GM19351 (cell line): ENCODE measurements around the gene C5orf58.

Source experiments
- ATAC-seq: cut with Tn5 transposase; IDR thresholded peaks from one replicate; pipeline ENCODE4 v1.9.1; 2021; ENCODE audit warnings: mild to moderate bottlenecking, moderate library complexity; ENCODE audit not compliant: unreplicated experiment

The C5orf58 gene, protein sequence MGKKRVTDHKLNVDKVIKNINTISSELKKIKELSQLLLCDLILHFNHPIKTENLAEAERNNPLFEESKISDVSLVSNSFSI

DNA sequence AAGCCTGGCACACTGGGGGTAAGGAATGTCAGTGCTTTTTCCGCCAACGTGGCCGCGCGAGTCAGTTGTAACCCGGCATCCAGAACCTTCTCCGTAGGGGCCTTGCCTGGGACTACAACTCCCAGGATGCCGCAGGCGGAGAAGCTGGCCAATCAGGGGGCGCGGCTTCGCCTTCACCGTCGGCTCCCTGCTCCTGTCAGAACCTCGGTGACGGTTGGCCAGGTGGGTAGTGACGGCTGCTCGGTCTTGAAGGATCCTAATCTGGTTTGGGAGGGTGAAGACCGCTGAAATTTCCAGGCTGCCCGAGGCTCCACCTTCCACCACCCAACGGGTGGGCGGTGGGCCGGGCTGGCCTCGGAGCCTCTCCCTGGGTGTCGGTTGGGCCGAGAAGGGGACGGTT lies at the start of gene C5orf58:
C5orf58 (plus strand) TSS at position 200 of the 400 bp plus-strand sequence. CDS start 1,992 bp downstream, outside the sequence.
- ATAC-seq = no peak

DNA sequence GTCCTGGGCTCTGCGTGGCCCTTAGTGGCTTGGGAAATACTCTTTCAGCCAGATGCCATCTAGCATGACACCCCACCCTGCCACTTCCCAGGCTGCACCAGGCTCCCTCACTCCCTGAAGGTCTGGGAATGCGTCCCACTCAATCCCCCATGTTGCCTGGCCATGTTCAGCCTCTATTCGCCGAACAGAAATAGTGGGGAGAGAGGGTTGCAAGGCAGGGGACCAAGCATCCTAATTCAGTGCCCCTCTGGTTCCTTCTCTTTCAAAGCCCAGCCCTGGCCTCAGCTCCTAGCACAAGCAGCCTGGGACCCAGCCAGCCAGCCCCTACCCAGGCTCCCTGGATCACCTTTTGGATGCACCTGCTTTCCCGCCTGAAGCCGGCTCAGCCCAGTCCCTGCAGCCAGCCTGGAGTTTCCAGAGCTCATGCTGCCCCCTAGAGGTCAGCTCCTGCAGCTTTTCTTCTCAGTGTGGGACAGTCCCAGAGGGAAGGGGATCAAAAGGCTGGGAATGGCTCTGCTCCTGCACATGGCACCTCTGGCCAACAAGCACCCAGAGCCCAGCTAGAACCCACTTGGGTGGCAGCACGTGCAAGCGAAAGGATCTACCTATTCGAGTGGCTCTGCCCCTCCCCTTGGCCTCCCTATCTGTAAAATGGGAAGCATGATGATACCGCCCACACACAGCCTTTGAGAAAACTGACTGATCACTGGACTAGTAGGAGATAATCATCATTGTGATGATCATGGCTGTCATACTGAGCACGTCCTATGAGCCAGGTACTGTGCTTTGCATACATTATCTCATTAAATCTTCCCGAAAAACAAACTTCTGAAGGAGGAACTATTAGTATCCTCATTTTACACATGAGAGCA lies 48.7 kb upstream of the C5orf58 start:
- ATAC-seq = peak; percentile 83

DNA sequence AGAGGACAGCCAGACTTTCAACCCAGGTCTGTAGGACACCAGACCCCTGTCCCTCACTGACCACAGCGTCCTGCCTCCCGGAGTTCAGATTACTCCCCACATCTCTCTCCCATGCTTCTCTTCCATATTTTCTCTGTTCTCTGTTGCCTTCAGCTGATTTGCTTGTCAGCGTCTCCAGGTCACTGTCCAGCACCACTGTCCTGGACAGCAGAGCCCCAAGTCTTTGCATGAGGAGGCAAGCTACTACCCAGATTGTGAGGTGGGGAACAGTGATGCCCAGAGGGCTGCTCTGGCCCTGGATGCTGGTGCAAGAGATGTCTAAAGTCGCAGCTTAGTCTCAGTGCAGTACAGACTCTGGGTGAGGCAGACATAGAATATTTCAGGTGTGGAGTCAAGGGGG lies 48.0 kb upstream of the C5orf58 start:
- ATAC-seq = no peak

DNA sequence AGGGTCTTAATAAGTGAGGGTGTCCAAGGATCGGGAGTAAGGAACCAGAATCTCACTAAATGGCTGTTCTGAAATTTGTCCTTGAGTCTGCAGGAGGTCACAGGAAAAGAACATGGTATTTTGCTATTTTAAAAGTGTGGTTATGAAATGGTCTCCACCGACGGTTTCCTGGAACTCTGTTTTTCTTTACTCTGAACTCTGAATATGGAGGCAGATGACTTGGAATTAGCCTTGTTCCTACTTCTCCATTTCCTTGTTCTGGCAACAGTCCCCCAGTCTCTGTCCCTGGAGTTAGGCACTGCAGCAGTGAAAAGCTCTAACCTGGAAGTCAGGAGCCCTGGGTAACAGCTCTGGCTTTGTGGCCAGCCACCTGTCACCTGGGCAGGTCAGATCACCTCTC lies 46.6 kb upstream of the C5orf58 start:
- ATAC-seq = no peak

DNA sequence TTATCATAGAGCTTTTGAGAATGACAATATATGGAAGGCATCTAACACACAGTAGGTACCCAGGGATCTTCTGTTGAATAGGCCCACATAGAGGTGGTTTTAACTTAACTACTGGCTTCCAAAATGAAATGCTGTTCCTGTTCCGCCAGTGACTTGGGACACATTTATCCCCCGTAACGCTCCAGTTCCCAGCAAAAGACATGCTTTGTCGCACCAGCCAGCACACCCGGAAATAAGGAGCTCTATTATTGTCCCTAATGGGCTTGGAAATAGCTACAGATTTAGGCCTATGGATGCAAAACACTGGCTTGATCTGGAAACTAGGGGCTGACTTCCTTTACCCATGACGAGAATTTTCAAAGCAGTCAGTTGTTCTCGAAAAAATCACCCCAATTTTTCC lies 45.9 kb upstream of the C5orf58 start:
- no peak for ATAC-seq

DNA sequence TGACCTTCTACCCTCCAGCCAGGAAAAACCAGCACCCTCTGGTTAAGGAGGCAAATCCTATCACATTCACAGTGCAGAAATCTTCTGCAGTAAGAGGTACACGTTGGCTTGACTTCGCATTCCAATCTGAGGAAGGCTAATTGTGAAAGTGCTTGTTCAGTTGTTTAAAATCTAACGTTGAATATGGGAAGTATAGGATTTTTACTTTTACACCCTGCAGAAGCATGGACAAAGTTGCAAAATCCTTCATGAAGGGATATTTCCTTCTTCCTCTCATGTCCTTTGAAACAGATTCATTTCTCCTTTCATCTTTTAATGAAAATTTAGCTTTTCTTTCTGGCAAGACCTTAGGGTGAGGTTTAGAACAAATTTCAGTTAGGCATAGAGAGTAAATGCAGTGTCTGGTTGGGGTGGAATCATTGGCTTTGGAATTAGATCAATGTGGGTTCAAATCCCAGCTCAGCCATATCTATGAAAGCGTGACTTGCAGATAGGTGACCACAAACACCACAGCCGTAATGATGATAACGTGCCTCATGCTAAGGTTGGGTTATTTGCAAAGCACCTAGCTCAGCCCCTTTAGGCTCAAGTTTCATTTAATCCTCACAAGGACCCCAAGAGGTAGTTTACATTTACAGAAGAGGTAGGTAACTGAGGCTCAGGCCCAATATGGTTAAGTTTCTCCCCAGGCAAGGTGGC lies 42.2 kb upstream of the C5orf58 start:
- no peak for ATAC-seq

DNA sequence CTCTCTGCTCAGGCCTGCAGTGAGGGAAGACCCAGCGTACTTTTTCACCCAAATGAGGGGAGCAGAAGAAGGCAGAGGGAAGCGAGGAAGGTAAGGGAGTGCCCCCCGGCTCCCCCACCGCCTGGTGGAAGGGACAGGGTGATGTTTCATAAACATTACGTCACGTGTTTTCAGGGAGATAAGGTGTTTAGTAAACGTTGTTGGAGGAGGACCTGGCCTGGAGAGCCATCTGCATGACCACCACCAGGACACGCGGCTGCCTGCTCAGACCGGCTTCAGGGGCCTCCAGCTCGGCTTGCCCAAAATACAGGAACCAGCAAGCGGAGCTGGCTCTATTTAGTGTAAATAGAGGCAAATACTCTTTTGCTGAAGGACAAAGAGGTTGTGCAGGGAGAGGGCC lies 40.0 kb upstream of the C5orf58 start:
- ATAC-seq = no peak

DNA sequence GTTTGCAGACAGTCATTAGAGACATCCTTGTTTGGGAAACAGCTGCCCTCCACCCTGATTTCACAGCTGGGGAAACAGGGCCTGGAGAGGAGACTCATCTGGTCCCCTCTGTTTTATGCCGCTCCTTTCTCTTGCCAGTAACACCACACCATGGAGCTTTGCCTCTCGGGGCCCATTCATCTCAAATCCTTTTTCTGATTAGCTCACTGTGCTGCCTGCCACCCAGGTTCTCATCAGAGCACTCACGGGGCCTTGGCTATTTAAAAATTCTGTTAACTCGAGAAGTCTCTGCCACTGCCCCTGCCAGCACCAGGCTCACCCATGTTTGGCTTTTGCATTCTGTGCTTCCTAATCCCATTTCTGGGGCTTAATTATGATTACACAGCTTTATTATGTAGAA lies 36.8 kb upstream of the C5orf58 start:
- no peak for ATAC-seq

DNA sequence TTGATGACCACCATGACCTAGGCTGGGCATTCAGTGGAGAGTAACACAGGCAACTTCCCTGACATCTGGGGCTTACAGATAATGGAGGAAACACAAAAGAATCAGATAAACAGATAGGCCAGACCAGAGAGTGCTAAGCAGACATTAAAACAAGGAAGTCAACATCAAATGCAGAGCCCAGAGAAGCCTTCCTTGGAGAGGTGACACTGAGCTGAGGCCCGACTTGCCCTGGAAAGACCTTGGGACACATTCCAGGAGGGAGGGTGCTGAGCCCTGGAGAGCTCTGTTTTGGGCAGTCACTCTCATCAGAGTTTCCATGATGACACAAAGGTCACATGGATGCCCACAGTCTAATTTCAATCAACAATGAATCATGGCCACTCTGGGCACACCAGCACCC lies 31.9 kb upstream of the C5orf58 start:
- ATAC-seq = no peak

DNA sequence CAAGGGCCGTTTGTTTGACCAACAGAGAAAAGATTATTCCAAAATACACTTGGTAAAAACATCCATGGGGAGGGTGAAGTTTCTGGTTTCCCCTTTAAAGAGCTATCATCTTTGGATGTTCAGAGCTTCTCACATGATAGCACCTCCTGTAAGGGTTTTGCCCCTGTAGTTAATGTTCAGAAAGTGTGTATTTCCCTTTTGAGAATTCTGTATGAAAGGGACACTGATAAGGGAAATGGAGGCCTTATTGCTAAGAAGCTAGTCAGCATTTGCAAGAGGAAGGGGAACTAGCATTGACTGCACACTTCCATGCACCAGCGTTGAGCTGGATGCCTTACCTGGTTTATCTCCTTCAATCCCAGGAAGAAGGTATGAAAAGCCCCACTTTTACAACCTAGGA lies 31.5 kb upstream of the C5orf58 start:
- no peak for ATAC-seq

DNA sequence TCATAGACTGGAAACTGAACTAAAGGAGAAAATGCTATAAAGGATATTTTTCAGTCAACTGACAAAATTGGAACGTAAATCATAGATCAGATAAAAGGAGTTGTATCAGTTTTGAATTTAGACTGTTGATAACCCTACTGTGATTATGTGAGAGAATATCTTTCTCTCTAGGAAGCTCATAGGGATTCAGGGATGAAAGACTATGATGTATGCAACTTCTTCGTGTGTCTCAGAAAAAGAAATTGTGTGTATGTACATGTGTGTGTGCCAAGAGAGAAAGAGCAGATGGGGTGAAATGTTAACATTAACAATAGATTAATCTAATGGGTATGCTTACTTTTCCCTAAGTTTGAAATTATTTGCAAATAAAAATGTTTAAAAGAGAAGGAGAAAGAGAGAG lies 30.7 kb upstream of the C5orf58 start:
- no peak for ATAC-seq

DNA sequence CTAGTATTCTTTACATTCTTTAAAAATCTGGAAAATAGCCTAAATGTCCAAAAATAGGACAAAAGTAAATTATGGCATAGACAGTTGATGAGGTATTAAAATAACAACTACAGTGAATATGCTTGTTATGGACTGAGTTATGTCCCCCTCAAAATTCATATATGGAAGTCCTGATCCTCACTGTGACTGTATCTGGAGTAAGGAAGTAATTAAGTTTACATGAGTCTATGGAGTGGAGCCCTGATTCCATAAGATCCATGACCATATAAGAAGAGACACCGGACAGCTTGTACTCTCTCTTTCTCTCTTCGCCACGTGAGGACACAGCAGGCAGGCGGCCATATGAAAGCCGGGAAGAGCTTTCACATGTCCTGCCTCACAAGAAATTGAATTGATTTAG lies 28.6 kb upstream of the C5orf58 start:
- no peak for ATAC-seq

DNA sequence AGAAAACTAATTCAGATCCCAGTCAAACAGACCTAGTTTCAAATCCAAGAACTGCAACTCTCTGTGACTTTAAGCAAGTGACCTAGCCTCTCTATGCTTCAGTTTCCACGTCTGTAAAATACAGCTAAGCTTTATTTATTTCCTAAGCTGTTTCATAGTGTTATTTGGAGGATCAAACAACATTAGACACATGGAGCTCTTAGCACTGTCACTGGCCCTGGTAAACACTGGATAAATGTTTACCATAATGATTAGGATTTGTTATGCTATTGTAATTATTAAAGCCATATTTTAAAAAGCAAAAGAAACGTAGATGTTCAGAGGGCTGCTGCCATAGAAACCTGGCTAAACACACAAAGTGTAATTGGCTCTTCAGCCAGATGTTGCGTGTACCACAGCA lies 26.6 kb upstream of the C5orf58 start:
- no peak for ATAC-seq

DNA sequence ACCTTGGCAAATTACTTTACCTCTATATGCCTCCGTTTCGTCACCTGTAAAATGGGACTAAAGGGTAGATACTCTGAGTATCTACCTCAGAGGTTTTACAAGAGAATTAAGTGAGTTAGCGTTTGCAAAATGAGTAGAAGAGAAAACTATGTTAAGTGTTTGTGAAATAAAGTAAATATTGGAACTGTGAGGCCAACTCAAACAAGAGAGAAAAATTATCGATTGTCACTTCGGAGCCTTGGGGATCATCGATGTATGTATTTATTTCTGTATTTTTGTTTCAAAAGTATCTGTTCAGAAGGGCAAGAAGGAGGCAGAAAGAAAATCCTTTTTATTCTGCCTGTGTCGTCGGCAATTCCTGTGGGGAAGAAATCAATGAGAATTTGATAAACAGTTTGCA lies 25.8 kb upstream of the C5orf58 start:
- no peak for ATAC-seq

DNA sequence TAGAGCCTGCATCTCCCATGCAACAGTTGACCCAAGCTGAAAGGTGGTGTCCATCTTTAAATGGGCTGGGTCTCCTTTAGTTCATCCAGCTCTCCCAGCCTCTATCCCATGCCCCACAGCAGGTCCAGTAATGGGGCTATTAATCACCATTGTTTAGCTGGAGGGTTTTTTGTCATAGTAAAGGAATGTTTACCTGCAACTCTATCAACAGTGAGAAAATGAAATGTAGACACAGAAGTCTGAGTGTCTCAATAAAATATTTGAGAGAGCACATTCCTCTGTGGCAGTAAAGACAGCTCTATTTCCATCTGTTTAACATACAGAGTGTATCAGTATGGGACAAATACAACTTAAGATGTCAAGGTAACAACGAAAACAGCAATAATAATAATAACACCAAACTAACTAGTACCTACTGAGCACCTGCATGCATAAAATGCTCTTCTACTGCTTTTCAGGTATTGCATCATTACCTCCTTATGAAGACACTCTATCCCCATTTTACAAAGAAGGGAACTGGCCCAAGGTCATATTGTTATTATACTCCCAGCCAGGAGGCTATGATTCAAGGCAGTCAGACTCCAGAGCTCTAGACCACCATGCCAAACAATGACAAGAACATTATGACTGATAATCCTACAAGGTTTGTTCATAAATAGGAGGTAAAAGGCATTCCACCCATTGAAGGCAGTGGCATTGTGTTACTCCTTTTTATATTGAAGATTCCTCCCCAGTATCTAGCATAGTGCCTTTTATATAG lies 21.0 kb upstream of the C5orf58 start:
- ATAC-seq = no peak

DNA sequence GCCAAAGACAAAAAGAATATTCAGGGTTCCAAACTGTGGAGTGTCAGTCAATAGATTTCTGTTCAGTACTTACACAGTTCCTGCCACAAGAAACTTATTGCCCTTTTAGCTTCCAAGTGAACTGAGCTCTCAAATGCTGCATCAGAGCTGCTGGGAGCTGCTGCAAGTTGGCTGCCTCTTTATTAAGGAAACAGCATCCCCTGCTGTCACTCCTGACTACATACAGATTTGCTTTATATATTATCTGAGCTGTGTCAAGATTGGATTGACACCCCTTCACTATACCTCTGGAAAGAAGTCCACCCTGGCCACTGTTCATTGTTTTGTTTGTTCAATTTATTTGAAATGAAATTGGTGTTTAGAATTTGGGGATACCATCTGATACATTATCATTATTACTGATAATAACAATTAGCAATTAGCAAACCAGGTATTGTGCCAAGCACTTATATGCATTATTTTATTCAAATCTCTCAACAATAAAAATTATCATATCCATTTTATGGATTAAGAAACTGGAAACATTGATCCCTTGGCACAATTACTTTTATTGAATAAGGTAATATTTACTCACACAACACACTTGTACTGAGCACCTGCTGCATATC lies 16.4 kb upstream of the C5orf58 start:
- no peak for ATAC-seq

DNA sequence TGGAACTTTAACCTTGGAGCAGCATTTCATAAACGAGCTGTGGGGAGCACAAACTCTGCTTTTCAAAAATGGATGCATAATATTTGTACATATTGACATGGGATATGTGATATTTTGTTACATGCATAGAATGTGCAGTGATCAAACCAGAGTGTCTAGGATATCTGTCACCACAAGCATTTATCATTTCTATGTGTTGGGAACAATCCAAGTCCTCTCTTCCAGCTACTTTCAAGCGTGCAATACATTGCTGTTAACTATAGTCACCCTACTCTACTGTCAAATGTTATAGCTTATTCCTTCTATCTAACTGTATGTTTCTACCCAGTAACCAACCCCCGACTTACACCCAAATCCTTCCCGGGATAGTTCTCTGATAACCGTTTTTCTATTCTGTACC lies 15.0 kb upstream of the C5orf58 start:
- no peak for ATAC-seq

DNA sequence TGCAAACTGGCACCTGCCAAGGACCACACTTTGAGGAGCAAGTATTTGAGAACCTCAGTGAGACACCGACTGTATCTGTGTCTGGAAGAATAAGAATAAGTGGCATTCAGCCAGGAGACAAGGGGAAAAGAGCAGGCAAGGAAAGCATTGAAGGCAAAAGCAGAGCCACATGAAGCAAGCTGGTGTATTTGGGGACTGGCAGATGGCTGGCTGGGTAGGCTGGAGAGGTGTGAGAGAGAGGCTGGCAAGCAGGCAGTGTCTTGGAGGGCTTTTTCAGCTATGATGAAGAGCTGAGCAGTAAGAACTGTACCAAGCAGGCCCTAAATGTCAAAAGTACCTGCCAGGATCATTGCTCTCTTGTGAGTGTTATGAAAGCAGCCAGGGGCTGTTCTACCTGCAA lies 14.1 kb upstream of the C5orf58 start:
- ATAC-seq = no peak

DNA sequence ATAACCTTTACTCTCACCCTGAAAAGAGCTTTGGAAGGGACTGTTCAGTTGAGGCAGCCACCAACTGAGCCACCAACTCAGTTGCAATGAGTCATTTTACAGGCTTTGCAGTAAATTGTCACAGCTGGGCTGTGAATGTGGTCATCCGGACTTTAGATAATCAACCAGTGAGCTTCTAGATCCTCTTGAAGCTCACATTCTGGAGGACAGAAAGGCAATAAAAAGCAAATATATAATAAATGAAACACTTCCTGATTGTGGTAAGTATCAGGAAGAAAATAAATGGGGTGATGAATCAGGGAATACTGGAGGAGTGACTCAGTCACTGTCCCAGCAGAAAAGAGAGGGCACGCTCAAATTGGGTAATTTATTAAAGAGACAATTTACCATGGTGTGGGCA lies 13.2 kb upstream of the C5orf58 start:
- ATAC-seq = no peak

DNA sequence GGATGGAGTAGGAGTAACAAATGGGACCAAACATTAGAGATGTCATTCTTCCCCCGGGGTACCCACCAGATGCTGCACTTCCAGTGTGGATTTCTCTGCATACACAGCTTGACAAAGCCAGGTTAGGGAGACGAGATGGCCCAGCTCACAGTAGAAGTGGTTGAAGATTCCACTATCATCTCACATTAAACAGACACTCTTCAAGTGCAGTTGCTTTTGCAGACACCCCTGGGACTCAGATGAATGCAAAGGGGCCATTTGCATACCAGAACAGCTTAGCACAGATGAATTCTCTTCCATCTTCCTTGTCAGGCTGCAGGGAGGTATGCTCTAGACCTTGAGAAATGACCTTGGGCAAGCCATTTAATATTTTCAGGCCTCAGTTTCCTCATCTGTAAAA lies 12.6 kb upstream of the C5orf58 start:
- no peak for ATAC-seq

DNA sequence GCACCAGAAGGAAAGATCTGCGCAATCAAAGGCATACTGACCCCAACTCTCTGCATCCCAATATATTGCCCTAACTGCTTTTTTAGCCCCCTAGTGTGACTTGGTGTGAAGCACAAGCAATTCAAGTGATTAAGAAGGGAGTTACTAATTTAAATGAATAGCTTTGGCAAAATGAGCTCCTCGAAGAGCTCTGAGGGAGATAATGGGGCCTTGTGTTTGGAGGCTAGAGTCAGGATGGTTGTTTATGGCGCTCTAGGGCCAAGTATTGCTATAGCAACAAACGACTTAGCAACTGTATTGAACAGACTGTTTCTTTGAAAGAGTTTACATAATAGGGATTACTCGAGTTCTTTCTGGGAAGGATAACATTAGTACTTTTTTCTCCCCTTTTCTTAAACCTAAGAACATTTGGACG lies 11.5 kb upstream of the C5orf58 start:
- ATAC-seq = no peak
